ENCODE measurements around the gene ZNF792.
"Not testable (repeated sequence)": the region's sequence is repeated elsewhere in the genome, so short reads cannot be mapped to it uniquely, and the experiment has no call there.

ZNF792 gene

GRCh38 chr19:34920090-34920786, 43.8 kb downstream of the ZNF792 start:
- DNase-seq, result not testable (repeated sequence)

- DNase-seq, result no peak
Observed at GRCh38 chr19:34918190-34918589, 45.8 kb downstream of the ZNF792 start.

DNA sequence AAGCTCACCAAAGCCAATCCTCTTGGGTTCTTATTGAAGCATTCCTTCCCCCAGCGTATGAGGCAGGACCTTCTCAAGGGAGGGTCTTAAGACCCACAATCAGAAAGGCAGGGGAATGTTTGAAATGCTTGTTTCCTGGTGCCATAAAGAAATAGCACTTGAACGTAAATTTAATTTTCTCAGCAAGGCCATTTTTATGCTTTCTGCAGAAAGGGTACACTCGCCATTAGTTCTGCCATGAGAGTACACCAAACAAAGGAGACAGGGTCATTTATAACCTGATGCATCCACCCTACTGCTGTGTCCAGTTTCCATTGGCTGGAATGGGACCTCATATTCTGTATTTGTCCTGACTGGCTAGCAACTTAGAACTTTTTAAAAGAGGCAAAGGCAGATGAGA, 46.9 kb downstream of the ZNF792 start:
- DNase-seq, result not testable (repeated sequence)

DNA sequence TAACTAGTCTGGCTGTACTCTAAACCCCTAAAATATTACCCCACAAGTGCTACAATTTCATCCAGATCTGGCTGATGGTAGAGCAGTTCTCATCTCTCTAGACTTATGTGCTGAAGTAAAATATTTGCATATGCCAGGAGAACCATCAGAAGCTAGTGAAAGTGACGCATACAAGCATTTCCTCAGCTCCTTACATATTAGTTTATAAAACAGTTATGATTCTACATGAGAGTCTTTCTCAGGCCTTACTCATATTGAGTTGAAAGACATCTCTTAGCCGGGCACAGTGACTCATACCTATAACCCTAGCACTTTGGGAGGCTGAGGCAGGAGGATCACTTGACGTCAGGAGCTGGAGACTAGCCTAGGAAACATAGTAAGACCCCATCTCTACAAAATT, 53.3 kb downstream of the ZNF792 start:
- no peak for DNase-seq
